GM18868 (cell line): ENCODE measurements around the gene SGCB.

Experiments used
- ATAC-seq: cut with Tn5 transposase; IDR thresholded peaks from one replicate; pipeline ENCODE4 v1.9.1; 2021; ENCODE audit warnings: mild to moderate bottlenecking, moderate library complexity; ENCODE audit not compliant: unreplicated experiment

The SGCB gene

GRCh38 chr4:52028970-52029369 is 9.1 kb downstream of the SGCB start:
- ATAC-seq, result no peak

- ATAC-seq, result no peak
Observed at GRCh38 chr4:52019936-52020657, 18.0 kb downstream of the SGCB start, which contains the start of gene LRRC66. Gene LRRC66 (minus strand): TSS chr4:52020363. CDS start chr4:52017613, 2,750 bp downstream.

GRCh38 chr4:52017814-52018213 is 20.3 kb downstream of the SGCB start:
- ATAC-seq, result no peak

- ATAC-seq, result no peak
Observed at GRCh38 chr4:52016981-52017380, 21.1 kb downstream of the SGCB start.

- ATAC-seq, result no peak
Observed at GRCh38 chr4:52015366-52015765, 22.7 kb downstream of the SGCB start.

- no peak for ATAC-seq
Observed at GRCh38 chr4:52014903-52015302, 23.2 kb downstream of the SGCB start.

- no peak for ATAC-seq
Observed at GRCh38 chr4:52012651-52013050, 25.4 kb downstream of the SGCB start.

GRCh38 chr4:52010986-52011385 is 27.1 kb downstream of the SGCB start:
- no peak for ATAC-seq

GRCh38 chr4:52006887-52007286 is 31.2 kb downstream of the SGCB start:
- no peak for ATAC-seq

- no peak for ATAC-seq
Observed at GRCh38 chr4:52005604-52006273, 32.4 kb downstream of the SGCB start.

GRCh38 chr4:52004414-52004813 is 33.7 kb downstream of the SGCB start:
- ATAC-seq, result no peak

- no peak for ATAC-seq
Observed at GRCh38 chr4:52001616-52002015, 36.5 kb downstream of the SGCB start.

- no peak for ATAC-seq
Observed at GRCh38 chr4:51999250-51999649, 38.8 kb downstream of the SGCB start.

GRCh38 chr4:51998837-51999236 is 39.3 kb downstream of the SGCB start:
- ATAC-seq, result no peak

- no peak for ATAC-seq
Observed at GRCh38 chr4:51997647-51998046, 40.5 kb downstream of the SGCB start.

GRCh38 chr4:51995647-51996220 is 42.4 kb downstream of the SGCB start:
- no peak for ATAC-seq
